DOHH2 (cell line): ENCODE results near the gene PEX10.

Experiments used
- H3F3A ChIP-seq: fragments of 200-600 bp; sonication (generic), shearing (Covaris generic); 2 replicates; pipeline ENCODE4 v1.6.0; 2016; ENCODE audit warnings: antibody characterized with exemption, mild to moderate bottlenecking; ENCODE audit not compliant: control insufficient read depth, insufficient read depth
- H3K27ac ChIP-seq: fragments of 200-600 bp; sonication (generic); 2 replicates; pipeline ENCODE4 v1.5.1; 2014; ENCODE audit warnings: low read depth, mild to moderate bottlenecking, low read length, moderate library complexity
- H3K27me3 ChIP-seq: fragments of 200-600 bp; sonication (generic); 2 replicates; pipeline ENCODE4 v1.6.1; 2014; ENCODE audit warnings: mild to moderate bottlenecking, low read length, mixed read lengths; ENCODE audit not compliant: control insufficient read depth
- H3K36me3 ChIP-seq: fragments of 200-600 bp; sonication (generic); 2 replicates; pipeline ENCODE4 v1.6.1; 2014; ENCODE audit warnings: mild to moderate bottlenecking, low read length, moderate library complexity, mixed read lengths; ENCODE audit not compliant: control insufficient read depth
- H3K4me1 ChIP-seq: fragments of 200-600 bp; sonication (generic); 2 replicates; pipeline ENCODE4 v1.6.1; 2014; ENCODE audit warnings: mild to moderate bottlenecking, low read length, mixed read lengths; ENCODE audit not compliant: control insufficient read depth
- H3K4me2 ChIP-seq: fragments of 200-600 bp; sonication (generic); 2 replicates; pipeline ENCODE4 v1.6.0; 2014; ENCODE audit warnings: mild to moderate bottlenecking, low read length, moderate library complexity
- H3K4me3 ChIP-seq: fragments of 200-600 bp; sonication (generic); 2 replicates; pipeline ENCODE4 v1.5.1; 2014; ENCODE audit warnings: mild to moderate bottlenecking, low read length, mixed read lengths
- H3K79me2 ChIP-seq: fragments of 200-600 bp; sonication (generic); 2 replicates; pipeline ENCODE4 v1.6.1; 2014; ENCODE audit warnings: mild to moderate bottlenecking, low read length, mixed read lengths; ENCODE audit not compliant: control insufficient read depth
- H3K9me2 ChIP-seq: fragments of 200-600 bp; sonication (generic); replicated peaks from 2 replicates; pipeline ENCODE4 v1.6.1; 2014; ENCODE audit warnings: mild to moderate bottlenecking, low read length, mixed read lengths; ENCODE audit not compliant: control insufficient read depth
- H3K9me3 ChIP-seq: fragments of 200-600 bp; sonication (generic); 2 replicates; pipeline ENCODE4 v1.6.1; 2014; ENCODE audit warnings: antibody characterized with exemption, low read length, mixed read lengths; ENCODE audit not compliant: control insufficient read depth, insufficient read depth
- H4K20me1 ChIP-seq: fragments of 200-600 bp; sonication (generic); 2 replicates; pipeline ENCODE4 v1.6.0; 2014; ENCODE audit warnings: low read depth, mild to moderate bottlenecking, antibody characterized with exemption, low read length, moderate library complexity; ENCODE audit not compliant: control insufficient read depth, insufficient read depth
- CTCF ChIP-seq: fragments of 200-600 bp; sonication (generic); IDR thresholded peaks from one replicate; pipeline ENCODE4 v1.5.1; 2014; ENCODE audit warnings: antibody characterized with exemption, mild to moderate bottlenecking, low read depth, low read length; ENCODE audit not compliant: poor library complexity, severe bottlenecking
- EZH2phosphoT487 ChIP-seq: fragments of 200-600 bp; sonication (generic); IDR thresholded peaks from 2 replicates; pipeline ENCODE4 v1.6.1; 2017; ENCODE audit warnings: borderline replicate concordance, mild to moderate bottlenecking, antibody characterized with exemption, low read length, moderate library complexity, mixed read lengths

Gene PEX10

GRCh38 chr1:2360588-2361364 lies 51.6 kb downstream of the PEX10 start:
- Histone ChIP-seq H3K4me1 (no peaks in the 10 kb centered on the region), H3K4me3 (no peak overlapping the region), H3K9me2 (no peaks in the 10 kb centered on the region), H4K20me1 (no peaks in the 10 kb centered on the region), H3K4me2 (no peak overlapping the region), H3K27ac (no peak overlapping the region), H3K79me2 (no peaks in the 10 kb centered on the region), H3K9me3 (no peaks in the 10 kb centered on the region), H3K36me3 (no peaks in the 10 kb centered on the region), H3K27me3 (no peaks in the 10 kb centered on the region), H3F3A (no peaks in the 10 kb centered on the region)
- no peak for TF ChIP-seq CTCF
- no peak for TF ChIP-seq EZH2phosphoT487

- Histone ChIP-seq H3K4me2 (no peak overlapping the region), H3K27ac (no peak overlapping the region), H3K9me2 (no peaks in the 10 kb centered on the region), H3F3A (no peaks in the 10 kb centered on the region), H3K27me3 (no peaks in the 10 kb centered on the region), H4K20me1 (no peaks in the 10 kb centered on the region), H3K4me1 (no peaks in the 10 kb centered on the region), H3K36me3 (no peaks in the 10 kb centered on the region), H3K9me3 (no peaks in the 10 kb centered on the region), H3K4me3 (no peak overlapping the region), H3K79me2 (no peaks in the 10 kb centered on the region)
- no peak for TF ChIP-seq EZH2phosphoT487
- no peak for TF ChIP-seq CTCF
Measured at GRCh38 chr1:2358651-2359640, 53.4 kb downstream of the PEX10 start.

- H3K27me3 ChIP-seq = no peaks in the 10 kb centered on the region
- no peaks in the 10 kb centered on the region for H3K9me2 ChIP-seq
- H3K27ac ChIP-seq = no peak overlapping the region
Measured at GRCh38 chr1:2358072-2358471, 54.3 kb downstream of the PEX10 start.

More at GRCh38 chr1:2358072-2358471, 54.3 kb downstream of the PEX10 start:
- H3K4me2 ChIP-seq = no peak overlapping the region
- H3K36me3 ChIP-seq = no peaks in the 10 kb centered on the region
- H3K4me3 ChIP-seq = no peak overlapping the region
- no peaks in the 10 kb centered on the region for H3K79me2 ChIP-seq
- H3K4me1 ChIP-seq = no peaks in the 10 kb centered on the region
- no peaks in the 10 kb centered on the region for H3F3A ChIP-seq
- no peaks in the 10 kb centered on the region for H4K20me1 ChIP-seq
- no peaks in the 10 kb centered on the region for H3K9me3 ChIP-seq
- no peak for TF ChIP-seq EZH2phosphoT487
- TF ChIP-seq CTCF = no peak
